Activated CD8-positive, alpha-beta memory T cell treated with anti-CD3 and anti-CD28 coated beads for 24 hours (primary cell): ENCODE data around the gene ABCG4.
"Not testable (repeated sequence)": the region's sequence is repeated elsewhere in the genome, so short reads cannot be mapped to it uniquely, and the experiment has no call there.

ENCODE experiments used
- DNase-seq: peaks from one replicate; pipeline ENCODE4 v3.0.0-alpha.2; 2020

ABCG4 gene

GRCh38 chr11:119149018-119149785, at the start of gene ABCG4:
Gene ABCG4, plus strand, starts transcription at chr11:119149052. Its CDS starts 914 bp downstream, at chr11:119149966.
- peak; percentile 72 for DNase-seq

- DNase-seq, result no peak
Measured at GRCh38 chr11:119099711-119100110, 49.1 kb upstream of the ABCG4 start.

- no peak for DNase-seq
Measured at GRCh38 chr11:119100246-119100970, 48.4 kb upstream of the ABCG4 start.

GRCh38 chr11:119100994-119101758, 47.7 kb upstream of the ABCG4 start:
- DNase-seq, result no peak

GRCh38 chr11:119101759-119102423, 47.0 kb upstream of the ABCG4 start, which contains the start of gene DPAGT1:
Gene DPAGT1, minus strand, starts transcription at chr11:119101853. Its CDS starts 198 bp downstream, at chr11:119101655.
- DNase-seq, result peak; percentile 93

GRCh38 chr11:119103161-119103664, 45.6 kb upstream of the ABCG4 start:
- DNase-seq, result not testable (repeated sequence)

GRCh38 chr11:119103793-119104192, 45.1 kb upstream of the ABCG4 start:
- no peak for DNase-seq

- DNase-seq, result peak; percentile 94
Measured at GRCh38 chr11:119106564-119107537, 42.0 kb upstream of the ABCG4 start, which contains the start of gene C2CD2L. Gene C2CD2L, plus strand, starts transcription at chr11:119107344. Its CDS starts 398 bp downstream, at chr11:119107742.

GRCh38 chr11:119107538-119108145, 41.2 kb upstream of the ABCG4 start:
- DNase-seq, result peak; percentile 69

GRCh38 chr11:119108146-119108856, 40.6 kb upstream of the ABCG4 start:
- DNase-seq, result peak; percentile 70

- no peak for DNase-seq
Measured at GRCh38 chr11:119108857-119109221, 40.0 kb upstream of the ABCG4 start.

GRCh38 chr11:119109843-119110242, 39.0 kb upstream of the ABCG4 start:
- no peak for DNase-seq

- no peak for DNase-seq
Measured at GRCh38 chr11:119110439-119110838, 38.4 kb upstream of the ABCG4 start.

- no peak for DNase-seq
Measured at GRCh38 chr11:119111361-119111925, 37.4 kb upstream of the ABCG4 start.

GRCh38 chr11:119112314-119113020, 36.4 kb upstream of the ABCG4 start:
- no peak for DNase-seq

GRCh38 chr11:119113716-119114115, 35.1 kb upstream of the ABCG4 start:
- DNase-seq, result no peak

GRCh38 chr11:119114351-119114750, 34.5 kb upstream of the ABCG4 start:
- no peak for DNase-seq

GRCh38 chr11:119115484-119116234, 33.2 kb upstream of the ABCG4 start:
- DNase-seq, result peak; percentile 70
